ENCODE data around the gene SRP14.
A peak's percentile ranks its signal among the peaks of the same experiment; 100 is the strongest.
"Not testable (repeated sequence)": the region's sequence is repeated elsewhere in the genome, so short reads cannot be mapped to it uniquely, and the experiment has no call there.

The SRP14 gene

GRCh38 chr15:40038638-40039543 is at the start of gene SRP14:
TSS of gene SRP14 (minus strand) at chr15:40039181. CDS start at chr15:40039116, 65 bp downstream.
- DNase-seq (ENCODE audit: insufficient read length, low spot score) (peak; percentile 72), FAIRE-seq (peak; percentile 98)

DNA sequence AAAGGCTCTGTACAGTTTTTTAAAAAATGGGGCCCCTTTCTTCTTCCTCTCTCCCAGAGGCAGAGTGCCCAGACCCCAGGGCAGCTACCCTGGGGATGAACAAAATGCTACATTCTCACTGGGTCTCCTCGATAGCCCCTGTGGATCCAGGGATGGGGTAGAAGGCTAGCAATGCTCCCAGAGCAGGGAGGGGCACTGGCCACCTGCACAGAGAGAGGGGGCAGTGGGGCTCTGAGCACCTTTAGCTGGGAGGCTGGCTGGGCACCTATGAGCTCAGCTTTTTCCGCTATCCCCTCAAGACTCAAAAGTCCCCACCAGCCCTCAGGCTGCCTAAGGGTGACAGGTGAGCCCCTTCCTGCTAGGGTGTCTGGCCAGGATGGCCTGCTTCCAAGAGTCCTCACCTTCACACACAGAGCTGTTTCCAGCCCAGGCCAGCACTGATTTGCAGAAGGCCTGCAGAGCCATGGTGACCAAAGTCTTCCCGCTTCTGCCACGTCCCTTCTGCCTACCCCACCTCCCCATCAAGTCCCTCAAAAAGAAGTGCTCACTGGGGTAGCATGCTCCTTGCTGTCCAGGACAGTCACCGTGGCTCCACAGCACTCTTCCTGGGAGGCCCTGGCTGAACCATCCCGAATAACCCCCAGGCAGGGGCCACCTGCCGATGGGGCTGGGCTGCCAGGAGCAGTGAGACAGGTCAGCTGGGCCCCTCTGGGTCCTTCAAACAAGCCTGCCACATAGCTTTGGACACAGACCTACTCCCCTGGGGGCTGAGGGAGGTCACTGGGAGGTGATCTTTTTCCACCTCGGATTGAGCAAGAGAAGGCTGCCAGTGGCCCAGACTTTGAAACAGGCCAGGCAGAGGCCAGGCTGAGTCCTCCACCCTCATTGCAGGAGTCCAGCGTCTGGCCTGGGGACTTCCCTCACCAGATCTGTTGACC is 49.3 kb upstream of the SRP14 start:
- DNase-seq (ENCODE audit: insufficient read length, low spot score) (no peak), FAIRE-seq (no peak)

GRCh38 chr15:40087068-40087810 is 48.3 kb upstream of the SRP14 start:
- DNase-seq (ENCODE audit: insufficient read length, low spot score) = no peak
- FAIRE-seq = no peak

DNA sequence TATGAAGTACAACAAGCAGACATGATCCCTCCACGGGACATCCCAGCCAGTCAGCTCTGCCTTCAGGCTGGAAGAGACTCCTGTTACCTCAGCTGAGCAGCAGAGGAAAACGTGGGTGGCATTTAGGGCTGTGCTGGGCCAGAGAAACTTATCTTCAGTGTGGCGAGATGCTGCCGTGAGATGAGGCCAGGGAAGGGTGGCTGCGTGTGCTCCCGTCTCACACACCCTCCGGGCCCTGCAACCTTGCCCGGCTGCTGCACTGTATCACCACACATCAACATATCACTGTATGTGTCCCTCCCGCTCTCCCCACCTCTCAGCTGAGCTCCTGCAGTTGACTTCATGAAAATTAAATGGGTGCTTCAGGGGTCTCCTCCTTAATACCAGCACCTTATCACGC is 46.3 kb upstream of the SRP14 start:
- FAIRE-seq = no peak
- DNase-seq (ENCODE audit: insufficient read length, low spot score) = no peak

- FAIRE-seq (no peak), DNase-seq (ENCODE audit: insufficient read length, low spot score) (no peak)
Observed at GRCh38 chr15:40084650-40085049, 45.7 kb upstream of the SRP14 start.

DNA sequence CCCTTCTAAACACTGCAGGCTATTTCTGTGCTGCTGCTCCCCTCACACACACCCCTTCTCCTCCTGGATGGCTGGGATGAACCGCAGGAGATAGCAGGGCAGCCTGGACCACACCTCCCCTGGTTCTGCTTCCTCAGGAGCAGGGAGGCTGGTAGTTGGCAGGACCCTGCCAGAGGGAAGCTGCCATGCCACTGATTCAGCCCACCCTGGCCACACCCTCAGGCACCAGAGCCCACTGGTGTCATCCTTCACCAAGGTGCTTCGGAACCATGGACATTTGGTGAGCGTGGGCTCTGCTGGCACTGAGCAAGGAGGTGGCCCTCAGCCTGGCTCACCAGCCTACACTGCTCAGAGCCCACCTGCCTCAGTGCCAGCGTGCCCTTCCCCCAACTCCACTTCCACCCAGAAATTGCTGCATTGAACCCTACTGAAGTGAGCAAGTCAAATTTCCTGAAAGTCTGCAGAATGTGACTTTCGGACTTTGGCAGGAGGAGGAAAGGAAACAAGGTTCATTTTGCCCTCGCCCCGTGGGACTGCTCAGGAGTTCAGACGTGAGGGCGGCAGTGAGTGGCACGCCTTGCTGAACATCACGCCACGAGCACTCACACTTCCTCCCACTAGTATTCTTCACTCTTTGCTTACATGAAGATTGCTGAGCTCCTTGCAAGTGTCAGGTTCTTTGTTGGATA is 43.4 kb upstream of the SRP14 start:
- DNase-seq (ENCODE audit: insufficient read length, low spot score) (no peak), FAIRE-seq (peak; percentile 81)

- FAIRE-seq = peak; percentile 39
- no peak for DNase-seq (ENCODE audit: insufficient read length, low spot score)
Observed at GRCh38 chr15:40081691-40082194, 42.8 kb upstream of the SRP14 start.

DNA sequence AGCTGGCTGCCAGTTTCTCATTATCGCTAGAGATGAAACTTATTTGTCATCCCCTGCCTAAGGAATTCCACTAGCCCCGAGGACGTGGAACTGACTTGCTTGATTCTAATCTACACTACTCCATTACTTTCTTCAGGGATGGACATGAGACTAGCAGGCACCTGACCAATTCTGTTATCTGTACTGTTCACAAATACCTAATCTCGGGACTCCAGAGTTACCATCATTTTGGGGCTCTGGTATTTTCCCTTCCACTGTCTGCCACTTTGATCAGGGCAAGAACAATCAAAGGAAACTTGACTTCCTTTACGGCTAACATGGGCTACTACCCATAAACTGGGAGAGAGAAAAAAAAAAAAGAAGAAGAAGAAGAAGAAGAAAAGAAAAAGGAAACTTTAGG is 41.9 kb upstream of the SRP14 start:
- DNase-seq (ENCODE audit: insufficient read length, low spot score) = no peak
- no peak for FAIRE-seq

GRCh38 chr15:40080104-40080503 is 41.1 kb upstream of the SRP14 start:
- DNase-seq (ENCODE audit: insufficient read length, low spot score) (no peak), FAIRE-seq (no peak)

- DNase-seq (ENCODE audit: insufficient read length, low spot score) (no peak), FAIRE-seq (no peak)
Observed at GRCh38 chr15:40079456-40079855, 40.5 kb upstream of the SRP14 start.

GRCh38 chr15:40075298-40076044 is 36.5 kb upstream of the SRP14 start:
- FAIRE-seq (no peak), DNase-seq (ENCODE audit: insufficient read length, low spot score) (no peak)

GRCh38 chr15:40074656-40075055 is 35.7 kb upstream of the SRP14 start:
- DNase-seq (ENCODE audit: insufficient read length, low spot score); FAIRE-seq: not testable (repeated sequence)

DNA sequence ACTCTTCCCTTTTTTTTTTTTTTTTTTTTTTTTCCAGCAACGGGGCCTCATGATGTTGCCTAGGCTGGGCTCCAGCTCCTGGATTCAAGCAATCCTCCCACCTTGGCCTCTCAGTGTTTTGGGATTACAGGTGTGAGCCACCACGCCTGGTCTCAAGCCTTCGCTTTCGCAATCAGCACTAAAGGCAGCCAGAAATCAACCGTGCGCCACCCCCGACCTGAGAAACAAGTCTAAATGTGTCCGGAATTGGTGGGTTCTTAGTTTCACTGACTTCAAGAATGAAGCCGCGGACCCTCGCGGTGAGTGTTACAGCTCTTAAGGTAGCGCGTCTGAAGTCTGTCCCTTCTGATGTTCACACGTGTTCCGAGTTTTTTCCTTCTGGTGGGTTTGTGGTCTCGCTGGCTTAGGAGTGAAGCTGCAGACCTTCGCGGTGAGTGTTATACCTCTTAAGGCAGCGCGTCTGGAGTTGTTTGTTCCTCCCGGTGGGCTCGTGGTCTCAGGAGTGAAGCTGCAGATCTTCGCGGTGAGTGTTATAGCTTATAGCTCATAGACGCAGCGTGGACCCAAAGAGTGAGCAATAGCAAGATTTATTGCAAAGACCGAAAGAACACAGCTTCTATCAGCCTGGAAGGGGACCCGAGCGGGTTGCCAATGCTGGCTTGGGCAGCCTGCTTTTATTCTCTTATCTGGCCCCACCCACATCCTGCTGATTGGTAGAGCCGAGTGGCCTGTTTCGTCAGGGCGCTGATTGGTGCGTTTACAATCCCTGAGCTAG is 34.9 kb upstream of the SRP14 start:
- DNase-seq (ENCODE audit: insufficient read length, low spot score) = not testable (repeated sequence)
- peak; percentile 44 for FAIRE-seq

DNA sequence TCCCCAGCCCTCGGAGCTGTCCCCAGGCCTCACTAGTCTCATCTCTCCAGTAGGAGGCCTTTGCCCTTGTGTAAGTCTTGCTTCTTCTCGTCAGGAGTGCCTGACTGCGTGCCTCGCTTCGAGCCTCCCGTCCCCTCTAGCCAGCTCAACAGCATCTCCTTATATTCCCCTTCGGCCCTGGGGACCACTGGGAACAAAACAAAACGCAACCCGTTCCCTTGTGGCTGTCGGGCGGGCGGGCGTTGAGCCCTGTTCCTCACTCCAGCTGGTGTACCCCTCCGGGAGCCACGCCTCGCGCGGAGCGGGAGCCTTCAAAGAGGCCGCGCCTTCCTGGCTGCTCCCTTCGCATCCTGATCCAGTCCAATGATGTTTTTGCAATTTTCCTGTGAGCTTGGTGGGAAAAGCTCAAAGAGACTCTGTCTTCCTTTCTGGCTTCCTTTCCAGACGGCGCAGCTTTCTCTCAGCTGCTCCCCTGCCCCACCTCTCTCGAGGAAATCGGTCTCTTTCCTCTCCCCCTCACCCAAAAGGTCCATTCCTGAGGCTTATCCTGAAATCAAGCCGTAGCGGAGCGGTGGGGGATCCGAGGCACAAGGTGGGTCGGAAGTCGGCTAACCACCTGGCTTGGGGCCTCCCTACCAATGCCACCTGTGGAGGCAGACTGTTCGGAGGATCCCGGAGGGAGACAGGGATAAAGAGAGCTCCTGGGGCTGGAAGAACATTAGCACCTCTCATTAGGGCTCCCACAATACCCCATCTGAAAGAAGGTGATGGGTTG is 33.4 kb upstream of the SRP14 start:
- FAIRE-seq (no peak), DNase-seq (ENCODE audit: insufficient read length, low spot score) (no peak)

DNA sequence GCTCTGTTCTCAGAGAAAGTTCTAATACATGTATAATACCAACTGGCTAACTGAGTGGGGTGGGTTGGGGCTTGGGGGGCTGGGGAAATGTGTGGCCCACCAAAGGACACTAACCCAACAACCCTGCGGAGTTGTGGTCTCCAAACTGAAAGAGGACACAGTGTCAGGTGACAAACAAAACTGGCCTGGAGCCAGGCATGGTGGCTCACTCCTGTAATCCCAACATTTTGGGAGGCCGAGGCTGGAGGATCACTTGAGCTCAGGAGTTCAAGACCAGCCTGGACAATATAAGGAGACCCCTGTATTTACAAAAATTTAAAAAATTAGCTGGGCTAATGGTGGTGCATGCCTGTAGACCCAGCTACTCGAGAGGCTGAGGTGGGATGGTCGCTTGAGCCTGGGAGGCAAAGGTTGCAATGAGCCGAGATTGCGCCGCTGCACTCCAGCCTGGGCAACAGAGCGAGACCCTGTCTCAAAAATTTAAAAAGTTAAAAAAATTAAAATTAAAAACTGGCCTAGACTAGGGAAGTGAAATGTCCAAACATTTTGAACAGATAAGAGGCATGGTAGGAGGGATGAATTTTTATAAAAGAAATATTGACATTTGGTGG is 31.7 kb upstream of the SRP14 start:
- FAIRE-seq (no peak), DNase-seq (ENCODE audit: insufficient read length, low spot score) (no peak)

DNA sequence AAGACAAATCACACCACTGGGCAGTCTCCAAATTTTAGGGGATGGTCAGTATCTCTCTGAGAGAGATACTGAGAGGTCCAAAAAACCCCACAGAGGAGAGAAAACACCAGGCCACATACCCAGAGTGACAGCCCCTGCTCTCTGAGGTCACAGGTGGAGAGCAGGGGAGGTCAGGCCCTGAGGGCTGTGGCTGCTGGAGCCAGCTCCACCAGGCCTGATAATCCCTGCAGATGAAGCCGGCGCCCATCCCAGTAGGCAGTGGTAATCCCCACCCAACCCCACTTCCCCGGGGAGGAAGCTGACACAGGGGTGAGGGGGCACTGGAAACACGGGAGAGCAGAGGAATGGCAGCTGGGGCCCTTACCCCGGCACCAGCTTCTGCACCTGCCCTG is 31.2 kb upstream of the SRP14 start:
- DNase-seq (ENCODE audit: insufficient read length, low spot score) = no peak
- no peak for FAIRE-seq

All from GM19239 (cell line).